NCI-H226 (cell line): Measurements from ENCODE around the gene SLC39A2.
A peak's percentile ranks its signal among the peaks of the same experiment; 100 is the strongest.
"Not testable (repeated sequence)": the region's sequence is repeated elsewhere in the genome, so short reads cannot be mapped to it uniquely, and the experiment has no call there.

Experiments used
- DNase-seq: peaks from one replicate; pipeline ENCODE4 v3.0.0-alpha.2; 2015

Gene SLC39A2

DNA sequence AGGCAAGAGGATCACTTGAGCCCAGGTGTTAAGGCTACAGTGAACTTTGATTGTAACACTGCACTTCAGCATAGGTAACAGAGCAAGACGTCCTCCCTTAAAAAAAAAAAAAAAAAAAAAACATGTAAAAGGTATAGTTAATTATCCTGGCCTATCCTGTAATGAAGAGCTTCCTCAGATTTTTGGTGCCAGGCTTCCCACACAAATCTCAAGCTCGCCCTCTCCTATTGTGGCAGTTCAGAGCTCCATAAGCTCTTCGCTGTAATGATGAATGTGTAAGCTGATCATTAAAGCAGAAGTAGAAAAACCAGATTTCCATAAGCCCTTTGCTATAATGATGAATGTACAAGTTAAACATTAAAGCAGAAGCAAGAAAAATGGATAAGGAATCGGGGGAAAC, 2.0 kb upstream of the SLC39A2 start:
- DNase-seq = no peak

DNA sequence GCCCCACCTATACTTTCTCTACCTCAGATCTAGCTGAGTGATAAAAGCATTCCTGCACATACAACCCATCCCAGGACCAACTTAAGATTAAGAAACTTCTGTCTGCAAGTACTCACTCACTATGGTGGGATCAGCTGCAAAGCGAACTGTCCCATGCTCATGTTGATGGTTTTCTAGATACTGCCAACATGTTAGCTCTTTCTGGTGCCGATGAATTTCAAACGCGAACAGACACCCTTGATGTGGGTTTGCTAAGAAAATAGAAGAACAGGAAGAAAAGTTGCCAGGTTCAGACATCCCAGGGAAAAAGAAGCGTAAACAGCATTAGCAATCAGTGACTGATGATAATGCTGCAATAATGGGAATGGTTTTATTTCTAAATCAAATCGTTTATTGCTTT, 1.5 kb upstream of the SLC39A2 start:
- DNase-seq = no peak

DNA sequence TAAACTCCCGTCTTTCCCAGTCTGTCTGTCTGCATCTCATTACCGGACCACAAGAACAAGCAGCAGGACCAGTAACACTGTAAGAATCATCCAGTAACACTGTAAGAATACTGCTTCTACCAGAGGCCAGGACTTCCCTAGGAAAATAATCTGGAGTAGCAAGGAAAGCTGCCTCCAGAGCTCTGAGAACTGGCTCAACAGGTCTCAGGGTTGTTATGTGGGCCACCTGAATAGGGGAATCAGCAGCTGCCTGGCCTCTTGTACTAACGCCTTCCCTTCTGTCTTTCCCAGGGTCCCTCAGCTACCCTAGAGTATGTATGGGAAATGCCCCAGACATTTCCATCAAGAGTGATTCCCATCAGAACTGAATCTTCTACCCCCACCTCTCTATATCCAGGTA, 954 bp upstream of the SLC39A2 start:
- no peak for DNase-seq

DNA sequence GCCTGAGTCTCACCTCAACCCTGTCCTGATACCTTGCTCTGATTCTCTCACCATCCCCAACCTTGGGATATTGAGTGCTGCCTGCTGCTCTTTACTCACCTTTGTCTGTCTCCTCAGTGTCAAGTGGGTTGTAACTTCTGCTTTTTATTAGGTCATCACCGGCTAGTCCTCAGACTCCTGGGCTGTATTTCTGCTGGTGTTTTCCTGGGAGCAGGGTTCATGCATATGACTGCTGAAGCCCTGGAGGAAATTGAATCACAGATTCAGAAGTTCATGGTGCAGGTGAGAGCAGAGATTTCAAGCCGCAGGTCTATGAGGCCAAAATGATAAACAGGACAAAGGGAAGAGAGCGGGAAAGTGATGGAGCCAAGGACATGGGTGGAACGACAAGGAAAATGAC, 498 bp downstream of the SLC39A2 start:
- DNase-seq = no peak

DNA sequence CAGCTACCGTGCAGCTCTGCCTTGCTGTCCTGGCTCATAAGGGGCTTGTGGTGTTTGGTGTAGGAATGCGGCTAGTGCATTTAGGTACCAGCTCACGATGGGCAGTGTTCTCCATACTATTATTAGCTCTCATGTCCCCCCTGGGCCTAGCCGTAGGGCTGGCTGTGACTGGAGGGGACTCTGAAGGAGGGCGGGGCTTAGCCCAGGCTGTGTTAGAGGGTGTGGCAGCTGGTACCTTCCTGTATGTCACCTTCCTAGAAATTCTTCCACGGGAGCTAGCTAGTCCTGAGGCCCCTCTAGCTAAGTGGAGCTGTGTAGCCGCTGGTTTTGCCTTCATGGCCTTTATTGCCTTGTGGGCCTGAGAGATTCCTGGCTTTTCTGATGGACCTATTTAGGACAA, 2.1 kb downstream of the SLC39A2 start:
- no peak for DNase-seq

DNA sequence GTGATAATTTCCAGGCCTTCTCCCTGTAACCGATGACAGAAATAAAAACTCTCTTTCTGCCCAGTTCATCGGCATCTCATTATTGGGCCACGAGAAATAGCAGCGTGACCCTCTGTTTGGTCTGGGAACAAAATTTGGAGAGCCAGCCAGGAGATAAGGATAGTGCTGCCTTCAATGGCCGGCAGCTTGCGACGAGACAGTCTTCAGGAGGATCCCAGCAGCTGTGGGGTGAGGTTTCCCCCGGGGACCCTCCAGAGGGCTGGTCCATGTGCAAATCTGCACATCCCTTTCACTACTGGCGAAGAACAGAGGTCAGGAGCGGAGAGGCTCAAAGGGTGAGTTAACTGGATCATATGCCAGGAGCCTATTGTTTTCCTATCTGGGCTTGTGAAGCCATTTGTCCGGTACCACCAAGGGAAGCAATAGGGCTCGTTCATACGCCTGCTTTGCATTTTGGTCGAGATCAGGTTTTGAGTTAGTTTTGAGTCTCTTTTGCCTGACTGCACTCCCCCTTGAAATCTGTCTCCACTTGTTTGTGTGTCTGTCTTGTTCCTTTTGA, 4.8 kb downstream of the SLC39A2 start:
- no peak for DNase-seq

DNA sequence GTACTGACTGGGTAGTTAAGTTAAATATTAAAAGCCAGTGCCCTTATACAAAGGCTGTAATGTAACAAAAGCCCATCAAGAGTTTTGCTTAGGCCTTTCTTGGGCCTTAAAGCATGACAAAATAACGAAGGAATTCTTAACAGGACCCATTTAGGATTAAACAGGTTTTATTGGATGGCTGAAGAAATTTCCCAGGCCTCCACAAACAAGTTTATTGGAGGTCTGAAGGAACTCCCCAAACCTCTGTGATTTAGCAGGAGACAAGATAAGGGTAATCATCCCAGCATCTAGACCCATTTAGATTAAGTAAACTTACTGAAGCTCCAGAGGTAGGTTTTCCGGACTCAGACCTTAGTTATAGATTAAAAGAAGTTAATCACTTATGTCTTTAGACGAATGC, 10.6 kb downstream of the SLC39A2 start:
- not testable (repeated sequence) for DNase-seq

DNA sequence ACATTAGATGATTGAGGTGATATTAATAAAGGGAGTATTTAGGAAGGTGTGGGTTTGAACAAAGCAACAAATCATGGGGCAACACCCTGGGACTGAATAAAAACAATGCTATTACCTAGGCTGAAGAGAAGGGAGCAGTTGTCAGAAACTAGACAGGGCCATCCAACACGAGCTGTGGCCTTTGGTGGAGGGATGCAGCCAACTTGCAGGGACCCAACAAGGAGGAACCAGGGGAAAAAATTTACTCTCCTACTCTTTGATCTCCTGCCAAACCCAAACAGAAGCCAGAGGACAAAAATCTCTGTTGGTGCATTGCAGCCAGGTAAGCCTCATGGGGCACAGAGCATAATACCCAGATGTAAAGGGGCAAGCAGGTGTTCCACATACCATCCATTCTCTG, 12.0 kb downstream of the SLC39A2 start:
- DNase-seq = no peak

DNA sequence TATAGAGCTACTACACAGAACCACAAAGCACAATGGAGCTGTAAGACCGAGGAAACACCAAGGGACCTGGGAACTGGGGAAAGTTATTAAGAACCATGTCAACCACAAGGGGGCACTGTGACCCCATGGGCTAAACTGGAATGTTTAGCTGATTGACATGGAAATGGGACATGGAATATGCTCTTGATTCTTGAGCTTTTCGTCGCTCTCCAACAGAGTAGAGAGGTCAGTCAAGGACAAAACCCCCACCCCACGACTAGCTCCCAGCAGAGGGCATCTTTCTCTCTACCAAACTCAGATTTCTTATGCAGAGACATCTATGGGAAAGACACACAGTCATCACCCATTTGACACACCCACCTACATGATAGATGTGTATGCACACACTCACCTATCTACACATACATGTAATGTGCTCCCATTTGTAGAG, 15.7 kb downstream of the SLC39A2 start:
- peak; percentile 57 for DNase-seq

DNA sequence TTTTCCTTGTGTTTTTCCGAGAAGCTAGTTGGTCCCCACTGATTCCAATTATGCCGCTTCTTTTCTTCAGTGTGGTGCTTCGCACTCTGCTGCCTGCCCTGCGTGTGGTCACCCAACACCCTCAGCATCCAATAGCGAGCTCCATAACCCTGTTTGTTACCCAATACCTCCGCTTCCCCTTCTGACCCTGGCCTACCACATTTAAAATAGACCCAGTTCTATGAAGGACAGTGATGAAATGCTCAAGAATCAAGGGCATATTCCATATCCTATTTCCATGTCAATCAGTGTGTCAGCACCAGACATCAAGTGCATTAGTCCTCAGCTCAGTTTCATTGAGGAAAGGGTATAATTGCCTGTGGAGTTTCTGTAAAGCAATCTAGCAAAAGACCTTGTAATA, 16.2 kb downstream of the SLC39A2 start:
- no peak for DNase-seq

DNA sequence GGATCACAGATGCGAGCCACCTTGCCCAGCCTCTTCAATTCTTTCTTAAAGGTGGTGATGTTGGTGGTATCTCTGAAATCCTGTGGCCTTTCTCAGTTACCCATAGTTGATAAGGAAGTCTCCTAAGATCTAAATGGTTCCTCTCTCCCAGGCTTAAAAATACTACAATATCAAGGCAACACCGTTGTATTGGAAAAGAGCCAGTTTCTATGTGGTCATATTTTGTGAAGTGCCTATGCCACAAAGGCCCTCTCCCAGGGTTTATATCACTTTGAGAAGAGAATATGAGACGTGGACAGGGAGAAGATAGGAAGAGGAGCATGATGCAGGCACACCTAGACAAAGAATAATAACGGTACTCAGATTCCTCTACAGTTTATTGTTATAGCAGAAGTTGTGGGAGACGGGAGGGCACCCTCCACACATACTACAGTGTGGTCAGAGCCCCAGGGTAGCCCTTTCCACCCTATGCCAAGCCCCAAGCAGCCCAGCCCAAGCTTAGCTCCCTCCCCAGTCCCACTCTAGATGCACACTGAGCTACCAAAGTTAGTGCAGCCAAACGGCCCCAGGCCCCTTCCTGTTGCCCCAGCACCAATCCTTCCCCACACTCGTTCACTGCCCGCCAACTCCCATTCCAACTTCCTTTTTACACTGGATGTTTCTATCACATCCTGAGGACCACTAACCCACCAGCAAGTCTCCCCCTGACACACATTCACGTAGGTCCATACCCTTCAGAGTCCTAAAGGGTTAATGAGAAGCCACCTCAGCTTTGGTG, 17.5 kb downstream of the SLC39A2 start:
- DNase-seq = no peak

DNA sequence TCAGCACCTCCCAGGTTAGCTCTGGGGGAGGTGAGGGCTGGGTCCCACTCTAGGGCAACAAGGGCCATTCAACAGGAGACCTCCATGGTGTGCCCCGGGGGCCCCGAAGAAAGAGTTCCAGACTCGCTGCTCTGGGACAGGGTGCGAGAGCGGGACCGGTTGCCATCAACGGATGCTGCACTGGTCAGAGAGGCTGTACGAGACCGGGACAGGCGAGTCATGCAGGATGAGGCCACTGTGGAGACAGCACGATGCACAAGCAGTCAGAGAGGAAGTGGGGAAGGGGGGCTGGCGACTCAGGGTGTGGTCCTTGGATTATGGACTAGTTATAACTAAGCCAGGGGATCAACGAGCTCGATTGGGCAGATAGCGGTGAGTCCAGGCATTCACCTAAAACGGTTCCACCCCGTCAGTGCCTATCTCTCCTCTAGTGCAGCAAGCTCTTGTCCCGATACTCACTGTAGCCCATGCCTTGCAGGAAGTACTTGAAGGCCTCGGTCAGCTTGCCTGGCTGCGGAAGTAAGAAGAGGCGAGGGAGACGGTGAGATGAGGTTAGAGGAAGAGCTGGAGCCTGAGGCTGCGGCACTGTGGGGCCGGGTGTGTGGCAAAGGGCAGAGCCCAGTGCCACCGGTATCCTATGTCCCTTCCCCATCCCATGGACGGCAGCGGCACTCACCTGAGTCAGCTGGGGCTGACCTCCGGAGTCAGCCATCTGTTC, 18.6 kb downstream of the SLC39A2 start:
- DNase-seq = no peak

DNA sequence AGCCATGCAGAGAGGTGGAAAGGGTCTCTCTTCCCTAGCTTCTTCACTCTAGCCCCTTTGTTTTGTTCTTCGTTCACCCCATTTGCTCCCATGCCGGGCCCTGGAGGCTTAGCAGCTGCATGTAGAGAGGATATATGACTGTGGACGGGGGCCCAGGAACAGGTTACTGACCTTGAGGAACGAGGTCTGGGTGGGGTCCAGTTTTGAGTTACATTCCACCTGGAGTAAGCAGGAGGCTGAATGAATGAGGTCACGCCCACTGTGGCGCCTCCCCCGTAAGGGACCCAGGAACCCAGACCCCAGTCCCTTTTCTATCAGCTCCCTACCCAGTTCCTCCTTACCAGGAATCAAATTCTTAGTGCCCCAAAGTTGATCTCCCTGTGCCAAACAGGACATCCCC, 19.2 kb downstream of the SLC39A2 start:
- no peak for DNase-seq

DNA sequence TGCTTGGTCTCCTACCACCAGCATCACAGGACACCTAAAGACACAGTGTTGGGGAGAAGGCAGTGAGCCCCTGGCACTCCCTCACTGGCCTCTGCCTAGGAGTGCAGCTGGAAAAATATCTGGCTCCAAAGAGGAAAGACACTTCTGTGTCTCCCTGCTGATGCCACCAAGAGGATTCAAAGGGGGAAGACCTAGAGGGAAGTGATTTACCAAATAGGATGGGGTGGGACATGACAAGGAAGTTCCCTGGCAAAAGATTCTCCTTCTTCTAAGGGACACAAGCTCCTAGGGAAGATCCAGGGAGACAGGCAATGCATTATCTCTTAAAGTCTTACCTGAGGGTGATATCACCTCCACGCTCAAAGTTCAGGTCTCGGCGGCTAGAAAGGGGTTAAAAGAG, 19.7 kb downstream of the SLC39A2 start:
- no peak for DNase-seq

DNA sequence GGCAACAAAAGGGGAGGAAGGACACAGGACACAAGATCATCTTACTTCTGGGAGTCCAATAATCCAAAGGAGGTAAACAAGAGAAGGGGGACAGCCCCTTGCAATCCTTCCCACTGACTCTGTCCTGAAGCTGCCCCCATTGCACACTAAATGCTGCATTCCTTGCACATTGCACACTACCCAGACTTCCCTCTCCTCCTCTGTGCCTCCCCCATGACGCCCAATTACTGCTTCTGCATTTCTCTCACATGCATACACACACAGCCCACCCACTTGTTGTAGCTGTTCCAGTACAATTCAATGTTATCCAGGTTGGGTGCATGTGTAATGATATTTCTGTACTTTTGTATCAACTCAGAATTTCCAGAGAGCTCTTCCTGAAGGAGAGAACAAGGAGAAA, 20.3 kb downstream of the SLC39A2 start:
- no peak for DNase-seq

DNA sequence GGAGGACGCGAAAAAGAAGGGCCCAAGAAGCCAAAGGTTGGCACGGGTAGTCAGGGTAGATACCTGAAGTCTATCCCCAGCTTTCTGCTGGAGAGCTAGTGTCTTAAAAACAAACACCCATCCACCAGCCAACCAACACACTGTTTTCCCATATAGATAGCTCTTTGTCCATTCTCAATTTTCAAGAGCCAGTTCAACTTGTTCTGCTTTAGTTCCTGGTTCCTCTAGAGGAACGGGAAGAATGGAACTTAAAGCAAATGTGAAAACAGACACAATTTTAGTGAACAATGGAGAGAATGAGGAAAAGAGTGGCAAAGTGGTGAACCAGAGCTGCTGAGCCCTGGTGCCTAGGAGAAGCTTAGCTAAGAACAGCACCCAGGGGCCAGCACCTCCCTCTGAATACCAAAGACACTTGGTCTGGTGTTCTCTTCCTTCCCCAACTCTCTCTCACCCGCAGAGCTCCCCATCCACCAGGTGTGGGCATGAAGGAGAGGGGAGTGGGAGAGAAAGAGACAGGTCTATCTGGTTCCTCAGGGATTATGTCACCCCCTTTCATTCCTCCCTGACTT, 22.0 kb downstream of the SLC39A2 start:
- DNase-seq = no peak

DNA sequence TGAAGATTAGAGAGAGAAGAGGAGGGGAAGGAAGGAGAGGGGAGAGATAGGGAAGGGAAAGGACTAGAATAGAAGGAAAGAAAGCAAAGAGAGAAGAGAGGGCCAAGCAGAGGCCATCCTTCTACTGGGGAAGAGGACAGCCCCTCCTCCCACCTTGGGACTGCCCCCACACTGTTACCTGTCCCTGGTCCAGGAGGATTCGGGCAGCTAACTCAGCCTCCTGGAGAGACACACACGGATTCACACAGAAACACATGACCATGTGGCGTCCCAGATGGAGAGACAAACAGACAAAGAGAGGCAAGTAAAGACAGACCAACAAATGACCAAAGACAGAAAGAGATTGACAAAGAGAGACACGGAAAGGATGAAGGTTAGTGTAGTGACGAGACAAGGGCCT, 23.6 kb downstream of the SLC39A2 start:
- DNase-seq = no peak

DNA sequence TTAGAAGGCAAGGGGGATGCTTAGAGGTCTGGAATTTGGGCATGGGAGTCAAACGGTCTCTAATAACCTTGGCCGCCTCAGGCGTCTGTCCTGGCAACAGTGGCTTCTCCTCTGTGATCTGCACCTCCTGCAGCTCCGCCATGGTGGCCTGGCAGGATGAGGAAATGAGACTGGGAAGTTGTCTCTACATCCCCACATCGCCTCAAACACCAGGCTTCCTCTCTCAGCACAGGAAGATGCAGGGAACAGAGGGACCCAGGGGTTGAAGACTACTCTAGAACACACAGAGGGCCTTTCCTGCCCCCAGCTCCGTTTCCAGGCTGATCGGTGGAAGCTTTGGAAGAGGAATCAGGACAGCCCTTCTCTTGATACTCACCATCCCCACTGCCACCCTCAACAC, 24.1 kb downstream of the SLC39A2 start:
- no peak for DNase-seq

DNA sequence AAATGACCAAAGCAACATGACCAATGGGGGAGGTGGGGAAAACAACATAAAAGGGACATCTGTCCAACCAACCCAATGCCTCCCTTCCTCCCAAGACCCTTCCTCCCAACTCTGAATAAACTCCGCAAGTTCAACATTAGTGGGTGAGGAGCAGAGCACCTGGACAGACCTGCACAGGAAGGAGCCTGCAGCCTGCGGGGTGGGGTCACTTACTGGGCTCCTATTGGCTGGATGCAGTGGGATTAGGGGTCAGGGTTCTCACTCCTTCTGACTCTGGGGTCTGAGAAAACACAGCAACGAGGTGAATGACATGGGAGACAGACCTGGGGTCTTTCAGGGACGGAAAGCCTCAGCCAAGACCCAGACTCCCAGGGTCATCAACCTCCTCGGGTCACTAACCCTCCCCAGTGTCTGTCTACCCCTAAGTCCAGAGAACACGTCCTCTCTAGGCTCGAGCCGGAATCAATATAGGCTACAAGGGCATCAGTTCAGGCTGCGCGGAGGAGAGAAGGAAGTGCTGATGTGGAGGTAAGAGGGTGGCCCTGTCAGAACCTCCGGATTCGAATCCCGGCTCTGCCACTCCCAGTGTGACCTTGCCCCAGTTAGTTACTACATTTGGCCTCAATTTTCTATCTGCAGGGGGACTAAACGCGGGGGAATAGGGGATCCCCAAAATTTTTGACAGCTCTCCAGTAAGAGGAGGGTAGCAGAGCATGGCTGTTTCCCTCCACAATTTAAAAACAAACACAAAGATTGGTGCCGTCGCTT, 24.9 kb downstream of the SLC39A2 start:
- no peak for DNase-seq

DNA sequence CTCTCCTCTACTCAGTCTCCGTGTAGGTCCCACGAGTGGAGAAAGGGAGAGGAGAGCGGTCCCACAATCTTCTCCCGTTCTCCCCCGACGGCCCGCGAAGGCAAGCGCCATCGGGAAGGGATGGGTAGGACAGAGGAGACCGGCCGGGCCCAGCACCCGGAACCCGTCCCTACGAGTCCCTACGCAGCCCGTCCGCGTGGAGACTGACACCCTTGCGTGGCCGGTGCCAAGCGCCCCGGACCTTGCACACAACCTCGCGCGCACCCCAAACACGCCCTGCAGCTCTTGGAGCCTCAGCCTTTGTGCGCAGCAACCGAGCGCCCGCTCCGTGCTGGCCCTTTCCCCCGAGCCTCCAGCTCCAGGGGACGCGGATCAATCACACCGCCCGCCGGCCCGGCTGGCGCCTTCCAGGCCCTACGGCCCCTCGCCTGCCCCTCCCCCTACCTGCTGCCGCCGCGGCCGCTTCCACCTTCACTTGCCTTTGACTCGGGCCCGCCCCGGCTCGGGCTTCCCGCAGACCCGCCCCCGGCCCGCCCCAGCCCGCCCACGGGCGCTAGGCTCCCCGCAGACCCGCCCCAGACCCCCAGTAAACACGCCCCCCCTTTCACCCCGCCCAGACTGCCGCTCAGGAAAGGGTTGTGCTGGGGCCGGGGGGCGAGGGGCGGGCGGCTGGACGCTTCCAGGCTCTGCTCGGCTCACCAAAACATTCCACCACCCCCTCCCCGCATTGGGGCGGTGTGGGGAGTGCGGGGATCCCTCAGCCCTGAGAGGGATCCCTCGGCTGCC, 25.7 kb downstream of the SLC39A2 start, which contains the start of gene NDRG2:
Gene NDRG2 (minus strand): TSS at position 477 of the 786 bp plus-strand sequence. CDS start 1,746 bp downstream, outside the sequence.
- DNase-seq = peak; percentile 34

DNA sequence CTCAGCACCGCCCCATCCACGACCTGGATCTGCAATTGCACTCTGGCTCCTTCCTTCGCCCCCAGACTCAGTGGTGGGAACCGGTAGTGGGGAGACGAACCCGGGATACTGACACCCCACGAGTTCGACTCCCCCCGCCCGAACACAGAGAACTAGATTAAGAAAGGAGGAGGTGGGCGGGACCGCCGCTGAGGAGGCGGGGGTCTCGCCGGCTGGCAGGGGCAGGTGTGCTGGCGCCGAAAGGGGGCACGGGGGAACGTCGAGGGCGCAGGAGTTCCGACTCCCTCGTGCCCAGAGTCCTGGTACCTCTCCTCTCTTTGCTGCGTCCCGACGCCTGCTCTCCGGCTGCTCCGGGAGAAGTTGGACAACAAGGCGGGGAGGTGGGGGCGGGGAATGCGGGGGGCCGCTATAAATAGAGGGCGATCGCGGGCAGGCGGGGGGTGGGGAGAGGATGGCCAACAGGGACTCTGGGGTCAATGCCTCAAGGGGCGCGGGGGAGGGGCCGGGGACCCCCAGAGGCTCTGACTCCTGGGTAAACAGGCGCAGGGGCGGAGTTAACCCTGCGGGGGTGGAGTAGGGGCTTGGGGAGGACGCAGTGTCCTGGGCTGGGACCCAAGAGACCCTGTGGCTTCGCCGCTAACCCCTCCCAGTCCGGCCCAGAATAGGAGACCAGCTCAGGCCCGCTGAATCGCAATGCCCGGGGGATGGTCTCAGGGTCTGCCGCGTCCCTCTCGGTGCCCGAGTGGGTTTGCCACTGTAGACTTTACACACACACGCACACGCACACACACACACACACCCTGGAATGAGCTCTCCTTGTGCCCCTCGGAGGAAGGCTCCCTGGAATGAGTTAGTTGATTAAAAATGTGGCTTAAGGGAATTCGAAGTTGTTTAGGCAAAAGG, 26.5 kb downstream of the SLC39A2 start:
- no peak for DNase-seq
